ENCODE results near the gene MED9.

Gene MED9

GRCh38 chr17:17532991-17533390 is 56.2 kb downstream of the MED9 start:
- DNase-seq (ENCODE audit: extremely low read depth in 1 of 2, low read depth in 1 of 2): no peak

GRCh38 chr17:17533901-17534441 is 57.2 kb downstream of the MED9 start:
- DNase-seq (ENCODE audit: extremely low read depth in 1 of 2, low read depth in 1 of 2): no peak

- DNase-seq (ENCODE audit: extremely low read depth in 1 of 2, low read depth in 1 of 2): no peak
Measured at GRCh38 chr17:17535957-17536356, 59.2 kb downstream of the MED9 start.

- DNase-seq (ENCODE audit: extremely low read depth in 1 of 2, low read depth in 1 of 2): no peak
Measured at GRCh38 chr17:17536702-17537101, 59.9 kb downstream of the MED9 start.

- no peak for DNase-seq (ENCODE audit: extremely low read depth in 1 of 2, low read depth in 1 of 2)
Measured at GRCh38 chr17:17537311-17538099, 60.7 kb downstream of the MED9 start.

GRCh38 chr17:17538417-17539391 is 61.9 kb downstream of the MED9 start:
- DNase-seq (ENCODE audit: extremely low read depth in 1 of 2, low read depth in 1 of 2): no peak

- DNase-seq (ENCODE audit: extremely low read depth in 1 of 2, low read depth in 1 of 2): no peak
Measured at GRCh38 chr17:17539591-17539990, 62.8 kb downstream of the MED9 start.

GRCh38 chr17:17540278-17540906 is 63.6 kb downstream of the MED9 start:
- DNase-seq (ENCODE audit: extremely low read depth in 1 of 2, low read depth in 1 of 2): no peak

GRCh38 chr17:17540935-17541639 is 64.3 kb downstream of the MED9 start:
- DNase-seq (ENCODE audit: extremely low read depth in 1 of 2, low read depth in 1 of 2): no peak

GRCh38 chr17:17541640-17542001 is 64.8 kb downstream of the MED9 start:
- DNase-seq (ENCODE audit: extremely low read depth in 1 of 2, low read depth in 1 of 2): no peak
